22Rv1 (cell line): ENCODE data around the gene ARHGAP21.
"Not testable (repeated sequence)": the region's sequence is repeated elsewhere in the genome, so short reads cannot be mapped to it uniquely, and the experiment has no call there.

Source experiments
- CTCF ChIP-seq: fragments of 450-650 bp; IDR thresholded peaks from 2 replicates; pipeline ENCODE4 v1.5.1; 2017; ENCODE audit warnings: mild to moderate bottlenecking
- ZFX ChIP-seq: fragments of 450-650 bp; IDR thresholded peaks from 2 replicates; pipeline ENCODE4 v1.6.1; 2017; ENCODE audit warnings: antibody characterized with exemption, borderline replicate concordance

- TF ChIP-seq CTCF, ZFX: not testable (repeated sequence)
Observed at GRCh38 chr10:24621035-24621795, 102.5 kb downstream of the ARHGAP21 start.
